ENCODE measurements around the gene OTOP3.

DNA sequence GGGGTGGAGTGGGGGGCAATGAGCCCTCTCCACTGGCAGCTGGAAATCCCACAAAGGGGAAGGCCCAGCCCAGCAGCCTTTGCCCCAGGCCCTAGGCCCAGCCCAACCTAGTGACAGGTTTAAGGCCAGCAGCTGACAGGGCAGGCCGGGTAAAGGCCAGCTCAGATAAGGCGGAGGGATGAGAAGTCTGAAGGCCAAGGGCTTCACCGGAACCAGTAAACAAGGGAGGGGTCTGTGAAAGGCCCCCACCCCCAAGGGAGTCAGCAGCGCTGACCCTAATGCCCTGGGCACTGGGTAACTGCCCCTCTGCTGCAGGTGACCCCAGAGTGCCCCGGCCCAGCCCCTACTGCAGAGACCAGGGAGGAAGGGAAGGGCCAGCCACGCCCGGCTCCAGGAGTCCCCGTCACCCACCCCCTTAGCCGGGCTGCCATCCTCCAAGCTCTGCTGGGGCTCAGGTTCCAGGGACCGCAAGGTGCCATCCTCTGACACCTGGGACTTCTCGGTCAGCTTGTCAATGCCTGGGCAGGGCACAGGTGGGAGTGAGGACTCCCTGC, 17.5 kb downstream of the OTOP3 start:
- no peak for TF ChIP-seq POLR2A (IDR thresholded peaks at IDR 0.05)
- TF ChIP-seq, protein P1, sequence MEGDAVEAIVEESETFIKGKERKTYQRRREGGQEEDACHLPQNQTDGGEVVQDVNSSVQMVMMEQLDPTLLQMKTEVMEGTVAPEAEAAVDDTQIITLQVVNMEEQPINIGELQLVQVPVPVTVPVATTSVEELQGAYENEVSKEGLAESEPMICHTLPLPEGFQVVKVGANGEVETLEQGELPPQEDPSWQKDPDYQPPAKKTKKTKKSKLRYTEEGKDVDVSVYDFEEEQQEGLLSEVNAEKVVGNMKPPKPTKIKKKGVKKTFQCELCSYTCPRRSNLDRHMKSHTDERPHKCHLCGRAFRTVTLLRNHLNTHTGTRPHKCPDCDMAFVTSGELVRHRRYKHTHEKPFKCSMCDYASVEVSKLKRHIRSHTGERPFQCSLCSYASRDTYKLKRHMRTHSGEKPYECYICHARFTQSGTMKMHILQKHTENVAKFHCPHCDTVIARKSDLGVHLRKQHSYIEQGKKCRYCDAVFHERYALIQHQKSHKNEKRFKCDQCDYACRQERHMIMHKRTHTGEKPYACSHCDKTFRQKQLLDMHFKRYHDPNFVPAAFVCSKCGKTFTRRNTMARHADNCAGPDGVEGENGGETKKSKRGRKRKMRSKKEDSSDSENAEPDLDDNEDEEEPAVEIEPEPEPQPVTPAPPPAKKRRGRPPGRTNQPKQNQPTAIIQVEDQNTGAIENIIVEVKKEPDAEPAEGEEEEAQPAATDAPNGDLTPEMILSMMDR (IDR thresholded peaks at IDR 0.05 in 8 of 11, conservative IDR thresholded peaks at IDR 0.05 in 3 of 11), result no peak
